WTC11 (cell line): ENCODE data around the gene UBE2E1.

Experiments
- CREB1 ChIP-seq: sonication (generic); formaldehyde crosslinking; IDR thresholded peaks from 2 replicates; pipeline ENCODE4 v1.8.0; 2023; ENCODE audit warnings: mild to moderate bottlenecking, missing genetic modification reagents
- KAT7 ChIP-seq: sonication (generic); formaldehyde crosslinking; IDR thresholded peaks from 2 replicates; pipeline ENCODE4 v1.8.1; 2023; ENCODE audit warnings: missing genetic modification reagents, mild to moderate bottlenecking, borderline replicate concordance
- NR3C1 ChIP-seq: sonication (generic); formaldehyde crosslinking; conservative IDR thresholded peaks from 2 replicates; pipeline ENCODE4 v1.8.1; 2023; ENCODE audit warnings: low read depth, mild to moderate bottlenecking, missing genetic modification reagents
- TF ChIP-seq, protein P1 (sequence below): sonication (generic); formaldehyde crosslinking; IDR thresholded peaks from 2 replicates; pipeline ENCODE4 v1.8.1; 2023; ENCODE audit warnings: mild to moderate bottlenecking, missing genetic modification reagents, moderate library complexity

DNA sequence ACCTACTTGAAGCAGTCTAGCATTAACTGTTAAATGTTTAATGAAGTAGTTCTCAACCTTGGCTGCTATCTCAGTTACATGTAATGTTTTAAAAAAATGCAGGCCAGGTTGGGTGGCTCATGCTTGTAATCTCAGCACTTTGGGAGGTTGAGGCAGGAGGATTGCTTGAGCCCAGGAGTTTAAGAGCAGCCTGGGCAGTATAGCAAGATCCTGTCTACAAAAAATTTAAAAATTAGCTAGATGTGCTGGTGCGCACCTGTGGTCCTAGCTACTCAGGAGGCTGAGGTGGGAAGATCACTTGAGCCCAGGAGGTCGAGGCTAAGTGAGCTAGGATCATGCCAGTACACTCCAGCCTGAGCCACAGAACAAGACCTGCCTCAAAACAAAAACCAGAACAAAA is 29.3 kb downstream of the UBE2E1 start:
- TF ChIP-seq, protein P1, sequence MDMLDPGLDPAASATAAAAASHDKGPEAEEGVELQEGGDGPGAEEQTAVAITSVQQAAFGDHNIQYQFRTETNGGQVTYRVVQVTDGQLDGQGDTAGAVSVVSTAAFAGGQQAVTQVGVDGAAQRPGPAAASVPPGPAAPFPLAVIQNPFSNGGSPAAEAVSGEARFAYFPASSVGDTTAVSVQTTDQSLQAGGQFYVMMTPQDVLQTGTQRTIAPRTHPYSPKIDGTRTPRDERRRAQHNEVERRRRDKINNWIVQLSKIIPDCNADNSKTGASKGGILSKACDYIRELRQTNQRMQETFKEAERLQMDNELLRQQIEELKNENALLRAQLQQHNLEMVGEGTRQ (CRISPR knock-in tag), result no peak
- TF ChIP-seq NR3C1 (CRISPR knock-in tag) (no peak), KAT7 (CRISPR knock-in tag) (no peak), CREB1 (CRISPR knock-in tag) (no peak)
